ES-I3 (cell line): ENCODE data around the gene NUFIP2.

Experiments
- H3K36me3 ChIP-seq: 2 replicates; pipeline ENCODE4 v1.6.1; 2013; ENCODE audit warnings: mild to moderate bottlenecking, low read length, control low read depth, moderate library complexity; ENCODE audit not compliant: insufficient read depth
- H3K4me1 ChIP-seq: 2 replicates; pipeline ENCODE4 v1.6.1; 2013; ENCODE audit warnings: mild to moderate bottlenecking, control low read depth, low read length; ENCODE audit not compliant: insufficient read depth
- H3K9ac ChIP-seq: 2 replicates; pipeline ENCODE4 v1.6.1; 2013; ENCODE audit warnings: low read depth, mild to moderate bottlenecking, low read length, moderate library complexity
- H3K9me3 ChIP-seq: 2 replicates; pipeline ENCODE4 v1.6.1; 2013; ENCODE audit warnings: mild to moderate bottlenecking, low read length, moderate library complexity; ENCODE audit not compliant: control insufficient read depth, insufficient read depth

NUFIP2 gene

GRCh38 chr17:29212094-29212631 lies 81.8 kb downstream of the NUFIP2 start:
- Histone ChIP-seq H3K9me3 (no peaks in the 10 kb centered on the region), H3K36me3 (no peaks in the 10 kb centered on the region), H3K4me1 (peaks cover 3% of the 10 kb centered on the region; the same call in 1 of the 2 replicates), H3K9ac (no peak overlapping the region)

GRCh38 chr17:29210879-29211278 lies 83.1 kb downstream of the NUFIP2 start:
- Histone ChIP-seq H3K4me1 (peaks cover 3% of the 10 kb centered on the region; the same call in 1 of the 2 replicates), H3K9me3 (no peaks in the 10 kb centered on the region), H3K9ac (no peak overlapping the region), H3K36me3 (no peaks in the 10 kb centered on the region)

GRCh38 chr17:29209073-29209472 lies 84.9 kb downstream of the NUFIP2 start:
- Histone ChIP-seq H3K36me3 (no peaks in the 10 kb centered on the region), H3K9ac (no peak overlapping the region), H3K9me3 (no peaks in the 10 kb centered on the region), H3K4me1 (peaks cover 3% of the 10 kb centered on the region; the same call in 1 of the 2 replicates)

GRCh38 chr17:29207975-29208374 lies 86.0 kb downstream of the NUFIP2 start:
- H3K36me3 ChIP-seq = no peaks in the 10 kb centered on the region
- H3K9me3 ChIP-seq = no peaks in the 10 kb centered on the region
- no peak overlapping the region for H3K9ac ChIP-seq
- peaks cover 3% of the 10 kb centered on the region; the same call in 1 of the 2 replicates for H3K4me1 ChIP-seq
